ENCODE data around the gene ALPL. TPM values are rescaled to one million over a fixed set of nuclear protein-coding genes. Genes with fewer than 3 reads are reported as not detected.

ALPL gene
- total RNA-seq, 1 experiment from 2014 or later, result 84.8 TPM

- Histone ChIP-seq H3K23ac (ENCODE audit: insufficient read length, low read depth, low read length) (no peak overlapping the region), H4K91ac (ENCODE audit: insufficient read length, low read depth, low read length) (no peak overlapping the region), H3T11ph (ENCODE audit: low read length) (no peak overlapping the region), H4K5ac (ENCODE audit: insufficient read length, low read depth, low read length) (no peak overlapping the region), H3K9me3 (ENCODE audit: control insufficient read depth, low read depth, low read length) (no peaks in the 10 kb centered on the region), H3K27ac (ENCODE audit: insufficient read length, low read depth, low read length) (no peak overlapping the region), H3K4ac (ENCODE audit: low read depth, low read length) (no peak overlapping the region), H2AK5ac (ENCODE audit: insufficient read length, low read length) (no peak overlapping the region), H4K20me1 (ENCODE audit: control insufficient read depth, insufficient read depth, insufficient read length) (no peaks in the 10 kb centered on the region), H3K18ac (ENCODE audit: insufficient read length, low read depth, low read length) (no peak overlapping the region), H2BK5ac (ENCODE audit: insufficient read length, low read length) (no peak overlapping the region), H3K79me1 (ENCODE audit: insufficient read depth, low read depth, low read length, poor library complexity, severe bottlenecking) (no peaks in the 10 kb centered on the region), H3K14ac (ENCODE audit: insufficient read depth, low read length) (no peak overlapping the region; the same call in none of the 2 replicates), H3K79me2 (ENCODE audit: insufficient read depth, low read length) (no peaks in the 10 kb centered on the region), H2BK12ac (ENCODE audit: insufficient read length, low read depth, low read length) (no peak overlapping the region), H2BK15ac (ENCODE audit: low read depth, low read length) (no peak overlapping the region), H3K56ac (ENCODE audit: insufficient read length, low read depth, low read length) (no peak overlapping the region), H4K8ac (replicated peaks; ENCODE audit: insufficient read length, low read depth, low read length) (no peak overlapping the region), H2AFZ (ENCODE audit: low read length) (no peak overlapping the region), H2BK120ac (ENCODE audit: low read depth, low read length, poor library complexity, severe bottlenecking) (no peak overlapping the region), H3K9ac (ENCODE audit: extremely low read depth, insufficient read length, low read length) (no peak overlapping the region), H3K4me1 (ENCODE audit: insufficient read depth, low read length) (peaks cover 4% of the 10 kb centered on the region; the same call in 1 of the 2 replicates), H2BK20ac (ENCODE audit: low read depth, low read length, poor library complexity, severe bottlenecking) (no peak overlapping the region), H3K4me2 (ENCODE audit: insufficient read depth, insufficient read length, low read length) (no peak overlapping the region), H3K23me2 (ENCODE audit: insufficient read length, low read depth, low read length, poor library complexity, severe bottlenecking) (no peaks in the 10 kb centered on the region), H3K27me3 (ENCODE audit: insufficient read depth, low read length) (no peaks in the 10 kb centered on the region)
- Mint-ChIP-seq H3K4me3 (peak overlapping the region in 1 of 2 experiments; percentile 16; a peak in 2 of 5 replicates), H3K27me3 (ENCODE audit: low read depth) (no peaks in the 10 kb centered on the region), H3K36me3 (ENCODE audit: insufficient read depth in 1 of 3, low read depth in 3 of 3) (peaks cover 0 to 4% (median 0%) of the 10 kb centered on the region in 3 experiments; a peak in 1 of 7 replicates), H3K9me3 (no peaks in the 10 kb centered on the region), H3K27ac (peak overlapping the region; percentile 63 to 94 (median 84); a peak in 6 of 7 replicates), H3K4me1 (peaks cover 39 to 59% of the 10 kb centered on the region in 2 experiments)
- TF ChIP-seq CTCF (conservative IDR thresholded peaks at IDR 0.05), result no peak
- WGBS (ENCODE audit: extremely low coverage, insufficient read length, low lambda C conversion rate), result no CpG with 5 or more reads among the region's 12 CpGs
- DNase-seq, result no peak
Observed at GRCh38 chr1:21537511-21537931, 28.3 kb downstream of the ALPL start.
